ENCODE measurements around the gene MROH9. TPM values are rescaled to one million over a fixed set of nuclear protein-coding genes. Genes with fewer than 3 reads are reported as not detected.

MROH9 gene
- total RNA-seq, 1 experiment from 2014 or later, result not detected

DNA sequence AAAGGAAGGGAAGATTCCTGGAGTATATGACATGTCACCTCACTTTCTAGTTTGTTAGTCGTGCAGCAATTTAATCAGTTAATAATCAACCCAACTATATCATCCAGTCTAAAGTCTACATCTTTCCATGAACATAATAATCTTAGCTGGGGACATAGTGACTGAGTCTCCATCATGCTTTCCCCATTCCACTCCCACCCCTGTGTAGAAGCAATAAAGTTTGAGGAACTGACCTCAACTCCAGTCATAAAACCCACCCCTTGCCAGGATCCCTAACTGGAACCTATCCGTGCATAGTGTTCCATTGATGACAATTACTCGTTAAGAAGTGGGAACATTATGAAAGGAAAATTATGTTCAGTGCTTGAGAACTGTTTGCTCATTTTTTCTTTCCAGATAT, 48.9 kb upstream of the MROH9 start:
- H4K91ac ChIP-seq (ENCODE audit: insufficient read length, low read depth, low read length), result no peak overlapping the region
- no peak overlapping the region for H4K5ac ChIP-seq (ENCODE audit: insufficient read length, low read depth, low read length)
- WGBS (ENCODE audit: extremely low coverage, insufficient read length, low lambda C conversion rate), result no CpG with 5 or more reads among the region's 3 CpGs
- H2AK5ac ChIP-seq (ENCODE audit: insufficient read length, low read length), result no peak overlapping the region
- H3T11ph ChIP-seq (ENCODE audit: low read length), result no peak overlapping the region
- H3K9me3 Mint-ChIP-seq, result peaks cover 3 to 6% of the 10 kb centered on the region in 2 experiments; a peak in 2 of 5 replicates
- H3K4me3 Mint-ChIP-seq, result no peak overlapping the region
- DNase-seq, result no peak
- no peak overlapping the region for H3K4ac ChIP-seq (ENCODE audit: low read depth, low read length)
- H3K18ac ChIP-seq (ENCODE audit: insufficient read length, low read depth, low read length), result no peak overlapping the region
- H3K4me1 Mint-ChIP-seq, result 0 out of 4 replicates have a peak, but pooled peaks cover 0 to 5% of the 10 kb centered on the region in 2 experiments
- no peak overlapping the region for H4K8ac ChIP-seq (replicated peaks; ENCODE audit: insufficient read length, low read depth, low read length)
- no peak overlapping the region for H2BK12ac ChIP-seq (ENCODE audit: insufficient read length, low read depth, low read length)
- no peaks in the 10 kb centered on the region for H3K79me2 ChIP-seq (ENCODE audit: insufficient read depth, low read length)
- H2AFZ ChIP-seq (ENCODE audit: low read length), result no peak overlapping the region
- H2BK5ac ChIP-seq (ENCODE audit: insufficient read length, low read length), result no peak overlapping the region
- H3K27ac ChIP-seq (ENCODE audit: insufficient read length, low read depth, low read length), result no peak overlapping the region
- H3K36me3 Mint-ChIP-seq (ENCODE audit: insufficient read depth in 1 of 3, low read depth in 3 of 3), result no peaks in the 10 kb centered on the region
- no peak overlapping the region for H3K9ac ChIP-seq (ENCODE audit: extremely low read depth, insufficient read length, low read length)
- H3K23ac ChIP-seq (ENCODE audit: insufficient read length, low read depth, low read length), result no peak overlapping the region
- no peaks in the 10 kb centered on the region for H3K23me2 ChIP-seq (ENCODE audit: insufficient read length, low read depth, low read length, poor library complexity, severe bottlenecking)
- H3K56ac ChIP-seq (ENCODE audit: insufficient read length, low read depth, low read length), result no peak overlapping the region
- no peak overlapping the region for H2BK120ac ChIP-seq (ENCODE audit: low read depth, low read length, poor library complexity, severe bottlenecking)
- H3K9me3 ChIP-seq (ENCODE audit: control insufficient read depth, low read depth, low read length), result no peaks in the 10 kb centered on the region
- no peaks in the 10 kb centered on the region for H3K4me1 ChIP-seq (ENCODE audit: insufficient read depth, low read length)
- H3K27ac Mint-ChIP-seq, result peak overlapping the region in 1 of 3 experiments; percentile 16; a peak in 1 of 7 replicates
- H3K27me3 ChIP-seq (ENCODE audit: insufficient read depth, low read length), result no peaks in the 10 kb centered on the region
- H3K79me1 ChIP-seq (ENCODE audit: insufficient read depth, low read depth, low read length, poor library complexity, severe bottlenecking), result no peaks in the 10 kb centered on the region
- 0 out of 2 replicates have a peak, but pooled peaks cover 3% of the 10 kb centered on the region for H3K27me3 Mint-ChIP-seq (ENCODE audit: low read depth)
- no peak overlapping the region for H2BK15ac ChIP-seq (ENCODE audit: low read depth, low read length)
- no peak overlapping the region for H3K4me2 ChIP-seq (ENCODE audit: insufficient read depth, insufficient read length, low read length)
- no peaks in the 10 kb centered on the region for H4K20me1 ChIP-seq (ENCODE audit: control insufficient read depth, insufficient read depth, insufficient read length)
- H2BK20ac ChIP-seq (ENCODE audit: low read depth, low read length, poor library complexity, severe bottlenecking), result no peak overlapping the region
- TF ChIP-seq, protein P1, sequence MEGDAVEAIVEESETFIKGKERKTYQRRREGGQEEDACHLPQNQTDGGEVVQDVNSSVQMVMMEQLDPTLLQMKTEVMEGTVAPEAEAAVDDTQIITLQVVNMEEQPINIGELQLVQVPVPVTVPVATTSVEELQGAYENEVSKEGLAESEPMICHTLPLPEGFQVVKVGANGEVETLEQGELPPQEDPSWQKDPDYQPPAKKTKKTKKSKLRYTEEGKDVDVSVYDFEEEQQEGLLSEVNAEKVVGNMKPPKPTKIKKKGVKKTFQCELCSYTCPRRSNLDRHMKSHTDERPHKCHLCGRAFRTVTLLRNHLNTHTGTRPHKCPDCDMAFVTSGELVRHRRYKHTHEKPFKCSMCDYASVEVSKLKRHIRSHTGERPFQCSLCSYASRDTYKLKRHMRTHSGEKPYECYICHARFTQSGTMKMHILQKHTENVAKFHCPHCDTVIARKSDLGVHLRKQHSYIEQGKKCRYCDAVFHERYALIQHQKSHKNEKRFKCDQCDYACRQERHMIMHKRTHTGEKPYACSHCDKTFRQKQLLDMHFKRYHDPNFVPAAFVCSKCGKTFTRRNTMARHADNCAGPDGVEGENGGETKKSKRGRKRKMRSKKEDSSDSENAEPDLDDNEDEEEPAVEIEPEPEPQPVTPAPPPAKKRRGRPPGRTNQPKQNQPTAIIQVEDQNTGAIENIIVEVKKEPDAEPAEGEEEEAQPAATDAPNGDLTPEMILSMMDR (conservative IDR thresholded peaks at IDR 0.05), result no peak
- H3K14ac ChIP-seq (ENCODE audit: insufficient read depth, low read length), result no peak overlapping the region
